Pancreas (tissue), 10 donors: ENCODE data around the gene MAMDC4. TPM values are rescaled to one million over a fixed set of nuclear protein-coding genes. Genes with fewer than 3 reads are reported as not detected.
"Not testable (repeated sequence)": the region's sequence is repeated elsewhere in the genome, so short reads cannot be mapped to it uniquely, and the experiment has no call there.

ENCODE experiments used
- ATAC-seq, 4 donors: fragments of 200-7000 bp; cut with Tn5 transposase; one replicate each; pipeline versions ENCODE4 v1.8.0 to v1.9.1; 2020; ENCODE audit warnings: mild to moderate bottlenecking in 4 of 4, moderate library complexity in 4 of 4
- DNase-seq, 6 donors: peaks; one replicate each; pipeline ENCODE4 v3.0.0-alpha.2; 2020
- FAIRE-seq: peaks from 2 replicates; lab custom pipeline; 2012; peaks lifted over from hg19 to GRCh38; lab: Jason Lieb, UNC
- H3K27ac ChIP-seq, 4 donors: fragments of 200-600 bp; sonication (generic); 1 replicate in 3 of 4; 2 replicates in 1 of 4; pipeline versions ENCODE4 v1.5.0 to v1.8.0; 2020
- H3K27me3 ChIP-seq, 4 donors: fragments of 200-600 bp; one replicate each; pipeline ENCODE4 v1.8.0; 2021
- H3K36me3 ChIP-seq, 3 donors: fragments of 200-600 bp; sonication (generic) in 1 of 3; one replicate each; pipeline versions ENCODE4 v1.5.0 to v1.8.0; 2020 to 2021
- H3K4me1 ChIP-seq, 3 donors: fragments of 200-600 bp; one replicate each; pipeline ENCODE4 v1.8.0; 2021
- H3K4me3 ChIP-seq, 4 donors: fragments of 200-600 bp; sonication (generic) in 2 of 4; one replicate each; pipeline versions ENCODE4 v1.5.0 to v1.8.0; 2020 to 2021
- H3K9me3 ChIP-seq, 4 donors: fragments of 200-600 bp; one replicate each; pipeline ENCODE4 v1.8.0; 2021
- CTCF ChIP-seq, 4 donors: fragments of 200-600 bp; sonication (generic) in 3 of 4; IDR thresholded peaks; one replicate each; pipeline versions ENCODE4 v1.5.0 to v1.8.0; 2021; ENCODE audit warnings: antibody characterized with exemption in 4 of 4
- WGBS, 2 donors: extraction: QIAGEN DNeasy Blood & Tissue Kit; methylation state at CpG; one replicate each; pipeline ENCODE4 v1.1.7; 2013; 5-methylcytosine and 5-hydroxymethylcytosine counted together
- intact Hi-C, 3 donors: fragments of 100-400 bp; cut with DNase I; formaldehyde crosslinking; loops; one replicate each; pipeline versions ENCODE4 v1.11.1 to v1.14.2; 2022
- polyA plus RNA-seq, 2 donors: library from polyadenylated mRNA; stranded (reverse); fragments of 200-250 nt; gene quantifications; one replicate each; pipeline ENCODE4 v1.2.3, GENCODE V29; 2013
- total RNA-seq, 6 donors: library from RNA; stranded (reverse); fragmentation: NEBNext Ultra II Directional in 4 of 6; extraction: Animal tissue kit (Norgen Biotek cat#: 25700) in 4 of 6; gene quantifications; one replicate each; pipeline versions ENCODE4 v1.2.1 to v1.2.4, GENCODE V29; 2021 to 2023
- donor health status: healthy with polysubstance abuse.
- donor health status: DM: no; HTN: no; CAD: no; lungs with moderate emphysema.
- donor health status: DM: no; HTN: no; CAD: no.
- donor health status: control.
- donor health status: control.
- donor health status: Bipolar disorder and iron deficiency.
- donor health status: DM: yes; HTN: yes; CAD: no.
- donor health status: DM: no; HTN: no; CAD: no.
- donor health status: DM: no; HTN: no; CAD: no.
- donor health status: DM: yes; HTN: yes; CAD: no.

MAMDC4 gene
- total and polyA plus RNA-seq, 8 donors = 3.0 to 38.6 (median 5.4) TPM

- FAIRE-seq (no peak), ATAC-seq (no peak), DNase-seq (peak in 3 of 6 donors; percentile 19 to 72 (median 30))
- intact Hi-C loops = no loop called here
- Histone ChIP-seq H3K4me3 (no peak overlapping the region), H3K4me1 (peaks cover 0 to 12% (median 6%) of the 10 kb centered on the region in 3 donors), H3K9me3 (no peaks in the 10 kb centered on the region), H3K27me3 (no peaks in the 10 kb centered on the region), H3K27ac (no peak overlapping the region), H3K36me3 (peaks cover 0 to 32% (median 6%) of the 10 kb centered on the region in 3 donors)
- no peak for TF ChIP-seq CTCF (IDR thresholded peaks at IDR 0.05)
- 91 to 94% methylated on average over 23 of the region's 23 CpGs for WGBS, 2 donors
These were observed 20.4 kb upstream of the MAMDC4 start for GRCh38 chr9:136831720-136832104.

- intact Hi-C loops = no loop called here
- Histone ChIP-seq H3K27ac (no peak overlapping the region), H3K4me3 (no peak overlapping the region), H3K36me3 (peaks cover 0 to 32% (median 6%) of the 10 kb centered on the region in 3 donors), H3K9me3 (no peaks in the 10 kb centered on the region), H3K4me1 (peaks cover 0 to 3% (median 3%) of the 10 kb centered on the region in 3 donors), H3K27me3 (no peaks in the 10 kb centered on the region)
- 92 to 93% methylated on average over 9 of the region's 9 CpGs for WGBS, 2 donors
- peak in 1 of 6 donors; percentile 47 for DNase-seq
- no peak for FAIRE-seq
- TF ChIP-seq CTCF (IDR thresholded peaks at IDR 0.05) = no peak
- no peak for ATAC-seq
These were observed 19.6 kb upstream of the MAMDC4 start for GRCh38 chr9:136832581-136832980.

GRCh38 chr9:136833381-136834048 lies 18.6 kb upstream of the MAMDC4 start:
- H3K27me3 ChIP-seq, H3K4me3 ChIP-seq, ATAC-seq, H3K4me1 ChIP-seq, FAIRE-seq, H3K9me3 ChIP-seq, H3K27ac ChIP-seq, intact Hi-C loops: not testable (repeated sequence)
- H3K36me3 ChIP-seq = peaks cover 0 to 31% (median 6%) of the 10 kb centered on the region in 3 donors
- 90 to 91% methylated on average over 16 of the region's 16 CpGs for WGBS, 2 donors
- peak in 1 of 6 donors; percentile 60 for DNase-seq

GRCh38 chr9:136835162-136835931 lies 16.8 kb upstream of the MAMDC4 start:
- 95% methylated on average over 33 to 36 of the region's 36 CpGs for WGBS, 2 donors
- Histone ChIP-seq H3K27ac (no peak overlapping the region), H3K36me3 (peaks cover 0 to 25% (median 5%) of the 10 kb centered on the region in 3 donors), H3K27me3 (no peaks in the 10 kb centered on the region), H3K4me3 (no peak overlapping the region), H3K9me3 (no peaks in the 10 kb centered on the region), H3K4me1 (peaks cover 0 to under 1% (median 0%) of the 10 kb centered on the region in 3 donors)
- peak in 2 of 6 donors; percentile 12 to 71 for DNase-seq
- FAIRE-seq = no peak
- TF ChIP-seq CTCF (IDR thresholded peaks at IDR 0.05) = no peak
- ATAC-seq = no peak
- intact Hi-C loops = no loop called here
